Smooth muscle cell (in vitro differentiated cells): Measurements from ENCODE around the gene ANKRD22. TPM values are rescaled to one million over a fixed set of nuclear protein-coding genes. Genes with fewer than 3 reads are reported as not detected.

Source experiments
- DNase-seq: peaks from one replicate; lab custom pipeline; 2025; ENCODE audit not compliant: unreplicated experiment; lab: John Stamatoyannopoulos, UW
- H2AFZ ChIP-seq: fragments of 200-600 bp; sonication (generic); 2 replicates; pipeline ENCODE4 v1.6.0; 2016; ENCODE audit warnings: antibody characterized with exemption, low read depth, mild to moderate bottlenecking
- H3F3A ChIP-seq: fragments of 200-600 bp; sonication (generic); 2 replicates; pipeline ENCODE4 v1.6.0; 2017; ENCODE audit warnings: antibody characterized with exemption, low read depth
- H3K27ac ChIP-seq: fragments of 200-600 bp; sonication (generic); 2 replicates; pipeline ENCODE4 v1.5.1; 2016; ENCODE audit warnings: low read depth, mild to moderate bottlenecking
- H3K27me3 ChIP-seq: fragments of 200-600 bp; sonication (generic); 2 replicates; pipeline ENCODE4 v1.6.1; 2016; ENCODE audit warnings: low read depth, mild to moderate bottlenecking
- H3K36me3 ChIP-seq: fragments of 200-600 bp; sonication (generic); 2 replicates; pipeline ENCODE4 v1.5.1; 2016; ENCODE audit warnings: low read depth
- H3K4me1 ChIP-seq: fragments of 200-600 bp; sonication (generic); 2 replicates; pipeline ENCODE4 v1.5.1; 2016; ENCODE audit warnings: low read depth
- H3K4me2 ChIP-seq: fragments of 200-600 bp; sonication (generic); 2 replicates; pipeline ENCODE4 v1.6.0; 2016; ENCODE audit warnings: mild to moderate bottlenecking
- H3K4me3 ChIP-seq: fragments of 200-600 bp; sonication (generic); 2 replicates; pipeline ENCODE4 v1.5.1; 2016; ENCODE audit warnings: mild to moderate bottlenecking
- H3K79me2 ChIP-seq: fragments of 200-600 bp; sonication (generic); 2 replicates; pipeline ENCODE4 v1.6.0; 2016; ENCODE audit warnings: low read depth, mild to moderate bottlenecking
- H3K9ac ChIP-seq: fragments of 200-600 bp; sonication (generic); 2 replicates; pipeline ENCODE4 v1.6.0; 2016; ENCODE audit warnings: low read depth
- H3K9me3 ChIP-seq: fragments of 200-600 bp; sonication (generic); replicated peaks from 2 replicates; pipeline ENCODE4 v1.5.1; 2016; ENCODE audit warnings: low read depth
- H4K20me1 ChIP-seq: fragments of 200-600 bp; sonication (generic); 2 replicates; pipeline ENCODE4 v1.6.0; 2016; ENCODE audit warnings: low read depth
- WGBS: methylation state at CpG from one replicate; pipeline ENCODE4 v1.1.7; 2016; ENCODE audit warnings: low lambda C conversion rate; 5-methylcytosine and 5-hydroxymethylcytosine counted together
- polyA plus RNA-seq: library from polyadenylated mRNA; unstranded; fragments of >200 nt; fragmentation: Nextera tagmentation; extraction: Ambion mirVana; gene quantifications from 2 replicates; pipeline ENCODE4 v1.2.1, GENCODE V29; 2016
- total RNA-seq: library from RNA; depleted of rRNA; stranded (reverse); fragments of >200 nt; gene quantifications from 2 replicates; pipeline ENCODE4 v1.2.3, GENCODE V29; 2014
- TF ChIP-seq, protein P1 (sequence below): fragments of 200-600 bp; sonication (generic); IDR thresholded peaks from 2 replicates; pipeline ENCODE4 v1.5.1; 2017; ENCODE audit warnings: borderline replicate concordance, mild to moderate bottlenecking, antibody characterized with exemption; ENCODE audit not compliant: insufficient read depth, poor library complexity, severe bottlenecking

Gene ANKRD22
- total and polyA plus RNA-seq, 2 experiments from 2014 or later, result 1.9 to 3.4 TPM

GRCh38 chr10:88857831-88858230 is 6.2 kb upstream of the ANKRD22 start:
- Histone ChIP-seq H3K9ac (no peak overlapping the region), H3K9me3 (no peaks in the 10 kb centered on the region), H3K4me3 (no peak overlapping the region), H2AFZ (no peak overlapping the region), H3F3A (no peaks in the 10 kb centered on the region), H3K79me2 (no peaks in the 10 kb centered on the region), H3K36me3 (no peaks in the 10 kb centered on the region), H3K4me2 (no peak overlapping the region), H3K4me1 (no peaks in the 10 kb centered on the region), H3K27me3 (peaks cover 22% of the 10 kb centered on the region), H4K20me1 (no peaks in the 10 kb centered on the region), H3K27ac (peak overlapping the region; percentile 59)
- DNase-seq, result no peak
- TF ChIP-seq, protein P1, sequence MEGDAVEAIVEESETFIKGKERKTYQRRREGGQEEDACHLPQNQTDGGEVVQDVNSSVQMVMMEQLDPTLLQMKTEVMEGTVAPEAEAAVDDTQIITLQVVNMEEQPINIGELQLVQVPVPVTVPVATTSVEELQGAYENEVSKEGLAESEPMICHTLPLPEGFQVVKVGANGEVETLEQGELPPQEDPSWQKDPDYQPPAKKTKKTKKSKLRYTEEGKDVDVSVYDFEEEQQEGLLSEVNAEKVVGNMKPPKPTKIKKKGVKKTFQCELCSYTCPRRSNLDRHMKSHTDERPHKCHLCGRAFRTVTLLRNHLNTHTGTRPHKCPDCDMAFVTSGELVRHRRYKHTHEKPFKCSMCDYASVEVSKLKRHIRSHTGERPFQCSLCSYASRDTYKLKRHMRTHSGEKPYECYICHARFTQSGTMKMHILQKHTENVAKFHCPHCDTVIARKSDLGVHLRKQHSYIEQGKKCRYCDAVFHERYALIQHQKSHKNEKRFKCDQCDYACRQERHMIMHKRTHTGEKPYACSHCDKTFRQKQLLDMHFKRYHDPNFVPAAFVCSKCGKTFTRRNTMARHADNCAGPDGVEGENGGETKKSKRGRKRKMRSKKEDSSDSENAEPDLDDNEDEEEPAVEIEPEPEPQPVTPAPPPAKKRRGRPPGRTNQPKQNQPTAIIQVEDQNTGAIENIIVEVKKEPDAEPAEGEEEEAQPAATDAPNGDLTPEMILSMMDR, result no peak

DNA sequence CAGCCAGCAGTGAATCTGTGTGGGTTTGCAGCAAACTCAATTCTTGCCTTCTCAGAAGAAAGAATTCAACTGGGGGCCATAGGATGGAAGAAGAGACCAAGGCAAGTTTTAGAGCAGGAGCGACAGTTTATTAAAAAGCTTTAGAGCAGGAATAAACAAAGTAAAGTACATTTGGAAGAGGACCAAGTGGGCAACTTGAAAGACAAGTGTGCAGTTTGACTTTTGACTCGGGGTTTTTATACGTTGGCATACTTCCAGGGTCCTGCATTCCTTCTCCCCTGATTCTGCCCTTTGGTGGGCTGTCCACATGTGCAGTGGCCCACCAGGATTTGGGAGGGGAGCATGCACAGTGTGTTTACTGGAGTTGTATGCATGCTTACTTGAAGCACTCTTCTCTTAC is 3.0 kb upstream of the ANKRD22 start:
- WGBS, result 93% methylated on average over 3 of the region's 3 CpGs
- H3K36me3 ChIP-seq, result no peaks in the 10 kb centered on the region
- no peak overlapping the region for H3K4me2 ChIP-seq
- H3K79me2 ChIP-seq, result no peaks in the 10 kb centered on the region
- no peaks in the 10 kb centered on the region for H3F3A ChIP-seq
- no peaks in the 10 kb centered on the region for H3K9me3 ChIP-seq
- no peaks in the 10 kb centered on the region for H4K20me1 ChIP-seq
- TF ChIP-seq, protein P1, result no peak
- H3K4me3 ChIP-seq, result no peak overlapping the region
- no peaks in the 10 kb centered on the region for H3K4me1 ChIP-seq
- no peak overlapping the region for H2AFZ ChIP-seq
- H3K27ac ChIP-seq, result no peak overlapping the region
- DNase-seq, result no peak
- no peak overlapping the region for H3K9ac ChIP-seq
- peaks cover 10% of the 10 kb centered on the region for H3K27me3 ChIP-seq

DNA sequence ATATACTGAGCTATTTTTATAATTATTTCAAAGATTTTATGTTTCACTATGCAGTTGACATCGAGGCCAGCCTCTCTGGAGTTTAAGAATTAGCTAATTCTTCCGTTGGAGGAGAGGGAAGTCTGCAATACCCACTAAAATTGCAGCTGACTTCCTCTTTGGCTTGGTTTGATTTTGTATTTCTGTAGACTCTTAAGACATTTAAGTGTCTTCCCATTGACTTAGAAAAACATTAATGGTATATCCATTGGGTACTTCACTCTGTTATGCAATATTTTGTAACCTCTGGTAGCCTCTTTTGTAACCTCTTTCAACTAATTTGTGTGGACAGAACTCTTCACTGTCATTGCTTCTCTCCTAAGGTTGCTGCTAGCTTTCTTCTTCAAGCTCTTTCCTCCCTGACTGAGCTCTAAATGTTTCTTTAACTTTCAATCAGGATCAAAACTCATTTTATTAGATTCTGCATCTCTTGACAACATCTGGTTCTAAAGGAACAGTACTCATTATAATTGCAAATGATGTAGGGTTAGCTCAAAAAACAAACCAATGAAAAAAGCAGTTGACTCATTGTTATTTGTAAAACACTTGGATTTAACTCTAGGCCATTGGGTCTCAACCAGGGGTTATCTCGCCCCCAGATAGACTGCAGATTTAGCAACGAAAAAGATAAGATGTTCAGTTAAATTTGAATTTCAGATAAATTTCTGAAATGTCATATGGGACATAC is 1.7 kb upstream of the ANKRD22 start:
- Histone ChIP-seq H3K9ac (no peak overlapping the region), H3K4me1 (no peaks in the 10 kb centered on the region), H3K27ac (no peak overlapping the region), H2AFZ (no peak overlapping the region), H3K4me2 (no peak overlapping the region), H3K4me3 (no peak overlapping the region), H3F3A (no peaks in the 10 kb centered on the region), H3K27me3 (peaks cover 4% of the 10 kb centered on the region), H3K9me3 (no peaks in the 10 kb centered on the region), H3K79me2 (no peaks in the 10 kb centered on the region), H3K36me3 (no peaks in the 10 kb centered on the region), H4K20me1 (no peaks in the 10 kb centered on the region)
- no peak for DNase-seq
- TF ChIP-seq, protein P1, result no peak
- WGBS, result 73% methylated on average over 4 of the region's 4 CpGs

GRCh38 chr10:88852327-88852726 is 683 bp upstream of the ANKRD22 start:
- Histone ChIP-seq H3K36me3 (no peaks in the 10 kb centered on the region), H2AFZ (no peak overlapping the region), H3K4me1 (no peaks in the 10 kb centered on the region), H3F3A (no peaks in the 10 kb centered on the region), H3K79me2 (no peaks in the 10 kb centered on the region), H3K9me3 (no peaks in the 10 kb centered on the region), H3K4me2 (peak overlapping the region; percentile 15), H3K9ac (no peak overlapping the region), H4K20me1 (no peaks in the 10 kb centered on the region), H3K27me3 (peaks cover 4% of the 10 kb centered on the region), H3K27ac (peak overlapping the region; percentile 71), H3K4me3 (no peak overlapping the region)
- WGBS, result 96% methylated on average over 4 of the region's 4 CpGs
- TF ChIP-seq, protein P1, result no peak
- DNase-seq, result no peak
